ENCODE data around the gene KLHL17. TPM values are rescaled to one million over a fixed set of nuclear protein-coding genes. Genes with fewer than 3 reads are reported as not detected.
"Not testable (repeated sequence)": the region's sequence is repeated elsewhere in the genome, so short reads cannot be mapped to it uniquely, and the experiment has no call there.

Gene KLHL17
- total RNA-seq, 1 donor from 2014 or later = 6.6 TPM

DNA sequence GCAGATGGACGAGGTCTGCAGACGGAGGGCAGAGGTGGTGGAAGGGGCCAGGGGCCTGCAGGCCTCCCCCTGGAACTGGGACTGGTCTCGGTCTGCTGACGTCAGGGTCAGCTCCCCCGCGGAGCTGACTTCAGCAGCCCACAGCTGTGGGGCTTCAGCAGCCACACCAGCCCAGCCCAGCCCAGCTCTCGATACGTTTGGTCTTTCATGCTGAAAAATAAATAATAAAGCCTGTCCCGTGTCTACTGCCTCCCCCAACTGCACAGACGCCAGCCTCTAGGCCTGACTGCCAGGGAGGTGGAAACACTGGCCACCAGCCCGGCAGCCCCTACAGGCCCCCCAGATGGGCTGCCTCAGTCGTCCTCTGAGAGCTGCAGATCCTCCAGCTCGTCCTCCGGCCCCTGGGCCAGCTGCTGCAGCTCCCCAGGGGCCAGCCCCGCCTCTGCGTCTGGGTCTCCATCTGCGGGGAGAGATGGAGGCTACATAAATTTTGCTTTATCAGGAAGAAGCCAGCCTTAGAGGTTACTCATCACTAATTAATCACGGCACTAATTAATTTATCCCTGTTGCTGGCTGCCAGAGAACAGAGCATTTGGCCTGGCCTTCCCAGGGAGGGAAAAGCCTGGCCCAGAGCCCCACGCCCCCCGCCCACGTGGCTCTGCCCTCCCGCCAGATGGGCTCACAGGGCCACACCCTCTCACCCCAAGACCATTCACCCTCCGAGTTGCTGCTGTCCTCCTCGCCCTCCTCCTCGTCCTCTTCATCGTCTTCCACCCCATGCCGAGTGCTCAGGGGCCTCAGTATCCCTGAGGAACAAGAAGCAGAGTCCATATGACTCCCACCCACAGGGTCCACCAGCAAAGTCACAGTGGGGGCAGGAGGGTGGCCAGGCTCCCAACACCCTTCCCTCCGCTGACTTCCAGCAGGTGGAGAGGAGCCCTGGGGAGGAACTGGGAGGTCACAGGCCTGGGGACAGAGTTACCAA lies 15.8 kb upstream of the KLHL17 start:
- intact Hi-C loops (cut with micrococcal nuclease) = no loop called here
- ATAC-seq (peak; percentile 42), DNase-seq (peak; percentile 73)

DNA sequence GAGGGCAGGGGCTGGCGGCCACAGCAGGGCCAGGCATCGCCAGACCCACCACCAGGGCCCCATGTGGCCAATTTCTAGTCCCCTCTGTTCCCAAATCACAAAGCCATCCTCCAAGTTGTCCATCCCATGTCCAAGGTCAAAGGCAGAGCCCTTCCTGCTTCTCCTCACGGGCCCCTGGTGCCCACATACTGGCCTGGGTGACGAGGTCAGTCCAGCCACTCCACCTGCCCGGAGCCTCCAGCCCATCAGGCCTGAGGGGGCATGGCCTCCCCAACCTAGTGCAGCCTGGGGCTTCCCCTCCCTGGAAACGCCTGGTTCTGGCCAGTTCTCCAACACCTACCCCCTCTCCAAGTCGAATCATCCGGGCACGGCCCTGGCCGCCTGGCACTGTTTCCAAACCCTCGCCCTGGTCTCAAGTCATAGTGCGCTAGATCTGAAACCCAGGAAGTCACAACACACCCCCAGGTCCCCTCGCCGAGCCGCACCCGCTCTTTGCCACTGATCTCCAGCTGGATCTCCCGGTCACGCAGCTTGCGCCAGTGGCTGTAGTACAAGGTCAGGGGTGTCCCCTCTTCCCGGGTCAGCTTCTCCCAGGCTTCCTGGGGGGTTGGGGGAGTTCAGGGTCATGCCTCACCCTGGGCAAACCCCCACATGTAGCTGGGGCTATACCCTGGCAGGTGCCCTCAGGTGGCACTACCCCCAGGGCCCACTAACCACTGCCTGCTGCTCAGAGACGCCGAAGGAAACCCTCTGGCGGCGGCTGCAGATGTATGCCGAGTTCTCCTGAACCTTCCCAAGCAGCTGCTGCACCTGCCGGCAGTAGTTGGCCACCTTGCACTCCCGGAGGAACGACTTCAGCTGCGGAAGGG lies 14.5 kb upstream of the KLHL17 start:
- DNase-seq (no peak), ATAC-seq (no peak)
- intact Hi-C loops (cut with micrococcal nuclease) = no loop called here

DNA sequence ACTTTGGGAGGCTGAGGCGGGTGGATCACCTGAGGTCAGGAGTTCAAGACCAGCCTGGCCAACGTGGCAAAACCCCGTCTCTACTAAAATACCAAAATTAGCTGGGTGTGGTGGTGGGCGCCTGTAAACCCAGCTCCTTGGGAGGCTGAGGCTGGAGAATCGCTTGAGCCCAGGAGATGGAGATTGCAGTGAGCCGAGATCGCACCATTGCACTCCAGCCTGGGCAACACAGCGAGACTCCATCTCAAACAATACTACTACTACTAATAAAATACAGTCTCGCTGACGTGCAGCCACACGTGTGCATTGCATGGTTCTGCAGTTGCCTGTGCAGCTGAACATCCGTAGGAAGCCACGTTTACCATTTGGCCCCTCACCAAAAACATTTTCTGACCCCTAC lies 13.6 kb upstream of the KLHL17 start:
- not testable (repeated sequence) for DNase-seq

DNA sequence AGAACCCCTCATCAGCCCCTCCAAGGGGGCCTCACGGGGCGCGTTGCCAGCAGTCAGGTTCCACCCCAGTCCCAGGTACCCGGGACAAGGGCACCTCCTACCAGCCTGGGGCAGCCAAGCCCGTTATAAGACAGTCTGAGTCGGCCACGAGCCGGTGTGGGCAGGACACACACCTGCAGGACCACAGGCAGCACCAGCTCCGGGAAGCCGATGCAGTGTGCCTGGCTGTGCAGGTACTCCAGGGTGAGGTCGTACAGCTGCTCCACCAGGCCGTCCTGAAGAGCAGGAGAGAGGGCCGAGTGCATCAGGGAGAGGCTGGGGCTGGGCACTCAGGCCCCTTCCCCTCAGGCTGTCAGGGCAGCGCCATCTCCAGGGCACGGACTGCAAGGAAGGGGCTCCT lies 12.4 kb upstream of the KLHL17 start:
- intact Hi-C loops (cut with micrococcal nuclease) = no loop called here
- ATAC-seq (no peak), DNase-seq (no peak)

More for the DNA sequence above, 13.6 kb upstream of the KLHL17 start:
- intact Hi-C loops (cut with micrococcal nuclease); ATAC-seq: not testable (repeated sequence)

GRCh38 chr1:950268-950667 lies 10.1 kb upstream of the KLHL17 start:
- ATAC-seq = no peak
- intact Hi-C loops (cut with micrococcal nuclease) = no loop called here
- no peak for DNase-seq

GRCh38 chr1:950881-951280 lies 9.5 kb upstream of the KLHL17 start:
- ATAC-seq = no peak

GRCh38 chr1:951364-951763 lies 9.0 kb upstream of the KLHL17 start:
- no peak for DNase-seq
- intact Hi-C loops (cut with micrococcal nuclease) = no loop called here
- no peak for ATAC-seq

More at GRCh38 chr1:950881-951280, 9.5 kb upstream of the KLHL17 start:
- no peak for DNase-seq
- intact Hi-C loops (cut with micrococcal nuclease) = no loop called here

- ATAC-seq = no peak
- intact Hi-C loops (cut with micrococcal nuclease) = no loop called here
- DNase-seq = no peak
Observed at GRCh38 chr1:952201-952600, 8.2 kb upstream of the KLHL17 start.

DNA sequence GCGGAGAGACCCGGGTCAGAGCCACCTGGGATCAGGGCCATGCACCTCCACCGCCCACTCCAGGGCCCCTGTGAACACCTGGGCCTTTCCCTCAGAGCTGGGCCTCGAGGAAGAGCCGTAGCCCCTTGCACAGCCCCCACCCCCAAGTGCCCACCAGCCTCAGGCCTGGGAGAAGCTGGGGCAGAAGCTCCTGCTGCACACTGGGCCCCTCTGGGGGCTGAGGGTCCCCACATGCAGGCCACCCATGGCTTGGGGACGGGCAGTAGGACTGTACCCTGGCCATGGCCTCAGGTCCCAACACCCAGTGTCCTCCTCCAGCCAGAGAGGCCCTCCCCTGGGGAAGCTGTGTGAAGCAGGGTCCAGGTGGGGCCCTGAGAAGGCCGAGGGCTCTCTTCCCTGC lies 7.8 kb upstream of the KLHL17 start:
- intact Hi-C loops (cut with micrococcal nuclease) = no loop called here
- ATAC-seq (no peak), DNase-seq (no peak)

DNA sequence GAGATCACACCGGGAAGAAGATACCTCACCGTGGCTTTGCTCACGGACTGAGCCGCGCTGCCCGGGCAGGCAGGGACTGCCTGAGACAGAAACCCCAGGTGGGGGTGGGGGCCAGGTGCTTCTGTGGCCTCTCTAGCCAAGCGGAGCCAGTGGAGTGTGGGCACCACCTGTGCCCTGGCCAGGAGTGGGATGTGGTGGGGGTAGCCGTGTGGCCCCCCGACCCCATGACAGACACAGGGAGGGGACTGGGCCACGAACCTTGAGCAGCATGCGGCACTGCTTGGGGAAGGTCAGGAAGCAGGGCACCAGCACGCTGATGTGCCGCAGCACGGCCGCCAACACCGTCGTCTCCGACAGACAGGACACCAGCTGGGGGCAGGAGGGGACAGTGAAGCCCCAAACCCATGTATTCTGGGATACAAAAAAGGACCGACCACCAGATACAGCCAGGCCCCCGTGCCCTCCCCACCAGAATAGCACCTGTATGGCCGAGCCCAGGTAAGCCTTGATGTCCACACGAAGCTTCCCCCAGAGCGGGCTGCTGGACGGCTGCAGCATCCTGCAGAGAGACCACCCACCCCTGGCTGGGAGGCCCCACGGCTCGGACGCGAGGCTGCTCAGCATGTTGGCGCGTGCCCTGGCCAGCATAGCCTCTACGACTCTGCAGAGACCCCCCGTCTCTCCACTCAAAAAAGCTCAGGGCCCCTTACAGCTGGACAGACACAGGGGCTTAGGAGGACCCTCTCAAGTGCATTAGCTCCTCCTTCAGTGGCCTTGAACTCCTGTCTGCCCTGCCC lies 6.7 kb upstream of the KLHL17 start:
- no peak for ATAC-seq
- no peak for DNase-seq
- intact Hi-C loops (cut with micrococcal nuclease) = no loop called here

DNA sequence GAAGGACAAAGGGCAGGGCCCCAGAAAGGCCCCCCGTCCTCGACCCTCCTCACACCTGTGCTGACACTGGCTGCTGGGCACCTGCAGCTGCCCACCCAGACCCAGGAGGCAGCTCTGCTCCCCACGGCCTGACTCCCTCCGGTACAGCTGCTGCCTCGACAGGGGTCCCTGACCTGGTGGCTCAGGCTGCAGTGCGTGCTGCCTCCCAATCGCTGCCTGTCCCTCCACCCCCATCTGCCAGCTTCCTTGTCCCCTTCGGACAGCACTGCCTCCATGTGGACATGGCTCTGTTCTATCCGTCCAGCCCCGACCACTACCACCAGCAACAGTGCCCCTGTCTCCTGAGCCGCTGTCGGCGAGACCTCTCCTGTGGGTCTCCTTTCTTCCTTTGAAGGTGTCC lies 5.5 kb upstream of the KLHL17 start:
- intact Hi-C loops (cut with micrococcal nuclease) = no loop called here
- ATAC-seq = no peak
- no peak for DNase-seq

- DNase-seq = no peak
- intact Hi-C loops (cut with micrococcal nuclease) = no loop called here
- ATAC-seq = no peak
Observed at GRCh38 chr1:955474-955873, 4.9 kb upstream of the KLHL17 start.

DNA sequence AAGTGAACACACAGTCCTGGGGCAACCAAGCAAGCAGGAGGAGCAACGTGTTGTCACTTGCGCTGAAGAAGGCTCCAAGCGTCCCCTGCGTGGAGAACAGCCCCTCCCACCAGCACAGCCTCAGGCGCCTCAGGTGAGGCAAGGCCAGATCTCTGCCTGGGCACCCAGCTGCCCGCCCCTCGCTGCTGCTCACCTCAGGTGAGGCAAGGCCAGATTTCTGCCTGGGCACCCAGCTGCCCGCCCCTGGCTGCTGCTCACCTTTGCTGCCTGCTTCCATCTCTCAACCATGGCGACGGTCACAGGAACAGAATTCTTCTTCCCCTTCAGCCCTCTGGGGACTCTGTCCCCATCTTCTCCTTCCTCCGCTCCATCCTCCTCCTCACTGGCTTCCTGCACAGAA lies 3.7 kb upstream of the KLHL17 start:
- no peak for ATAC-seq
- DNase-seq = no peak
- intact Hi-C loops (cut with micrococcal nuclease) = no loop called here

DNA sequence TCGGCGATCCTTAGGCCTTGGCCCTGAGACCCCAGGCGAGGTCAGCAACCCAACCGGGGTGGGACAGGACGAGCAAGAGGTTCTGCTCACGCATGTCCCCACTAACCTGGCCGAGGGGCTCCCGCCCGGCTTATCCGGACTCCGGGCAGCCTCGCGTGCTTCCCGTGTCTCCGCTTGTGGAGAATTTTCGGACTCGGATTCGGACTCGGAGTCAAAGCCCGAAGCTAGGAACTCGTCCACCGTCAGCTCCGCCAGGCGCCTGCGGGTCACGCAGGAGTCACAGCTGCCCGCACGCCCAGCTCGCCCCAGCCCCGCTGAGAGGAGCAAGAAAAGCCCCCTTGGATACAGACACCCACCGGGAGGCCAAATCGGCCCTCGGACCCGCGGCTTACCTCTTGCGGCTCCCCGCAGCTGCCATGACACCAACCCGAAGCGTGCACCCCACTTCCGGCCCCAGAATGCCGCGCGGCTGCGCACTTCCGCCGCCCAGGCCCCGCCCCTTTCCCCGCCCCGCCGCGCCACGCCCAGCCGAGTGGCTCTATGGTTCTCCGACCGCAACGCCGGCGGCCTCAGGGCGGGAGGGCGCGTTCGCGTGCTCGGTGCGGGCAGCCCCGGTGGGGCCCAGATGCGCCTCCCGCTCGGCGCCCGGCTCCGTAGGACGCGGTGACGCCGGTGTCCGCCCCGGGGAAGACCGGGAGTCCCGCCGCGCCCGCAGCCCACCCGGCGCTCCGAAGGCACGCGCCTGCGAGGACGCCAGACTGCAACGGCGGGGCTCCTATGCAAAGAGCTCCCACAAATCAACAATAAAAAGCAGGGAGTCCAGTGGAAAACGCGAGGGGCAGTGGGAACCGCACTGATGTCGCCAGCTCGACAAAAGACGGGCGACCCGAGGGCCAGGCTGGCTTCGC lies 1.3 kb upstream of the KLHL17 start, which contains the start of gene NOC2L:
NOC2L (minus strand) TSS at position 434 of the 908 bp plus-strand sequence; CDS start at position 418, 16 bp downstream.
- DNase-seq (peak; percentile 96), ATAC-seq (peak; percentile 94)
- intact Hi-C loops (cut with micrococcal nuclease) = no loop called here

DNA sequence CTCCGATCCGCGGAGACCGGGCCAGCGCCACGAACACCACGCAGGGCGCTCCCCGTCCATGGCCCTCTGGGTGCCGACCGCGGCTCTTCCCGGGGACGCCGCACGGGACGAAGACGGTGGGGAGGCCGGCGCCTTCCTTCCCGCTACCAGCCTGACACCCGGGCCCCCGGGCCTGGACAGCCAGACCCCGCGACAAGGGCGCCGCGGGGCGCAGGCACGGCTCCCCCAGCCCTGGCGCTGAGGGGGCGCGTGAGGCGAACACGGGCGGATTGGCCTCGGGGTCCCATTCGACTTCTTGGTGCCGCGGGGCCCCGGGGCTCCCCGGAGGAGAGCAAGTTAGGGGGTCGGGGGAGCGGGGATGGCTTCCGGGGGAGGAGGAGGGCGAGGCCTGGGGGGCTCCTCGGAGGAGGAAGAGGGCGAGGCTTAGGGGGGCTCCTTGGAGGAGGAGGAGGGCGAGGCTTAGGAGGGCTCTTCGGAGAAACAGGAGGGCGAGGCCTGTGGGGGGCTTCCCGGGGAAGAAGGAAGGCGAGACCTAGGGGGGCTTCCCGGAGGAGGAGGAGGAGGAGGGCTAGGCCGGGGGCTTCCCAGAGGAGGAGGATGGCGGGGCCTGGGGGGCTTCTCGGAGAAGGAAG lies 537 bp upstream of the KLHL17 start:
- ATAC-seq (peak; percentile 15), DNase-seq (no peak)
- intact Hi-C loops (cut with micrococcal nuclease) = no loop called here

GRCh38 chr1:961132-961669 lies 817 bp downstream of the KLHL17 start:
- intact Hi-C loops (cut with micrococcal nuclease) = no loop called here
- no peak for ATAC-seq

More at GRCh38 chr1:961132-961669, 817 bp downstream of the KLHL17 start:
- DNase-seq = no peak
